Transverse colon (tissue), 4 donors: ENCODE results near the gene AFAP1L2. TPM values are rescaled to one million over a fixed set of nuclear protein-coding genes. Genes with fewer than 3 reads are reported as not detected.

Experiments used
- DNase-seq: peaks from one replicate; pipeline ENCODE4 v3.0.0-alpha.2; 2019
- H3K27ac ChIP-seq, 4 donors: fragments of 200-600 bp; sonication (generic); 2 replicates each; pipeline ENCODE4 v1.5.1; 2016 to 2018; ENCODE audit warnings: inconsistent platforms in 4 of 4
- H3K27me3 ChIP-seq: fragments of 200-600 bp; sonication (generic); 2 replicates; pipeline ENCODE4 v1.5.1; 2017; ENCODE audit warnings: inconsistent platforms
- H3K36me3 ChIP-seq, 4 donors: fragments of 200-600 bp; sonication (generic); 2 replicates each; pipeline ENCODE4 v1.5.1; 2017 to 2019; ENCODE audit warnings: inconsistent platforms in 4 of 4
- H3K4me1 ChIP-seq, 4 donors: fragments of 200-600 bp; sonication (generic); 2 replicates each; pipeline ENCODE4 v1.5.1; 2017 to 2020; ENCODE audit warnings: inconsistent platforms in 4 of 4
- H3K4me3 ChIP-seq, 4 donors: fragments of 200-600 bp; sonication (generic); 1 replicate in 1 of 4; 2 replicates in 3 of 4; pipeline versions ENCODE4 v1.5.1 to v1.6.1; 2017 to 2019; ENCODE audit warnings: inconsistent platforms in 4 of 4
- H3K9me3 ChIP-seq, 2 donors: fragments of 200-600 bp; sonication (generic); 2 replicates each; pipeline ENCODE4 v1.5.1; 2017 to 2019; ENCODE audit warnings: inconsistent platforms in 2 of 2
- CTCF ChIP-seq, 5 experiments: fragments of 200-600 bp in 3 of 5; fragments of 450-650 bp in 2 of 5; sonication (generic) in 3 of 5; IDR thresholded peaks; 1 replicate in 2 of 5; 2 replicates in 3 of 5; pipeline ENCODE4 v1.5.1; 2016 to 2017; ENCODE audit warnings: antibody characterized with exemption in 5 of 5, inconsistent platforms in 3 of 5, mild to moderate bottlenecking in 2 of 5, moderate library complexity in 1 of 5
- EP300 ChIP-seq: sonication (generic); formaldehyde crosslinking; IDR thresholded peaks from one replicate; pipeline ENCODE4 v1.6.1; 2017; ENCODE audit warnings: antibody characterized with exemption, low read depth
- POLR2A ChIP-seq: fragments of 450-650 bp; IDR thresholded peaks from one replicate; pipeline ENCODE4 v1.6.1; 2016; ENCODE audit warnings: antibody characterized with exemption, mild to moderate bottlenecking, moderate library complexity
- POLR2AphosphoS5 ChIP-seq, 3 donors: sonication (generic); formaldehyde crosslinking; IDR thresholded peaks; one replicate each; pipeline ENCODE4 v1.6.1; 2016; ENCODE audit warnings: antibody characterized with exemption in 3 of 3
- whole genome bisulfite sequencing, 2 donors: methylation state at CpG; one replicate each; pipeline ENCODE4 v1.1.5; 2018; ENCODE audit warnings: low coverage in 1 of 2; 5-methylcytosine and 5-hydroxymethylcytosine counted together
- in situ Hi-C, 4 donors: fragments of 200-750 bp; cut with MboI; loops; one replicate each; pipeline versions ENCODE4 v1.15.0 to v1.15.1; 2017; ENCODE audit warnings: low sequenced_read_pairs in 3 of 4, low pct_ligation_motif_present in 1 of 4, low pct_unique_long_range_greater_than_20kb in 1 of 4
- intact Hi-C: fragments of 100-400 bp; cut with DNase I; formaldehyde crosslinking; loops from one replicate; pipeline ENCODE4 v1.15.1; 2023; ENCODE audit warnings: low total_unique reads
- total RNA-seq, 4 donors: library from RNA; depleted of rRNA; stranded (reverse); fragments of >200 nt; gene quantifications; one replicate each; pipeline ENCODE4 v1.1.0, GENCODE V29; 2016

The AFAP1L2 gene
- total RNA-seq, 4 donors from 2014 or later: 12.2 to 42.6 (median 13.2) TPM

GRCh38 chr10:114406455-114406854 lies 2.2 kb upstream of the AFAP1L2 start:
- 90% methylated on average over 1 of the region's 1 CpG; no CpG with 5 or more reads in 1 of the 2 donors for WGBS, 2 donors
- Histone ChIP-seq H3K4me1 (peaks cover 5 to 24% (median 16%) of the 10 kb centered on the region in 4 donors), H3K36me3 (no peaks in the 10 kb centered on the region), H3K4me3 (no peak overlapping the region), H3K27ac (no peak overlapping the region), H3K27me3 (peaks cover 25% of the 10 kb centered on the region), H3K9me3 (no peaks in the 10 kb centered on the region)
- intact Hi-C loops (no loop called here), in situ Hi-C loops (no loop called here)
- DNase-seq: no peak
- no peak for TF ChIP-seq POLR2AphosphoS5 (IDR thresholded peaks at IDR 0.05)

DNA sequence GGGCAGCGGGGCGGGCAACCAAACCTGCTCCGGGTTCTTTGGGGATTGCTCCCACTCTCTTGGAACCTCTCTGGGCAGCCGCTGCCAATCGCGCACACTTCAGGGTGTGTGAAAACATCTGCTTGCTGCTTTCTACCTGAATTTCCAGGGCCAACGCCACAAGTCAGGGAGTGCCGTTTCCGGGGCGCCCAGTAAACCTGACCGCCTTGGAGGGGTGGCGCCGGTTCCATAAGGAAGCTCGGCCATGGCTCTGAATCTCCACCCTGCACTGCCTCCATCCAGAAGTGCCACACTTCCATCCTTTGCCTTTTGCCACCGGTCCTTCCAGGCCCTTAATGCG lies 679 bp upstream of the AFAP1L2 start:
- Histone ChIP-seq H3K27ac (peak overlapping the region; percentile 66 to 80 (median 75)), H3K4me3 (peak overlapping the region in 3 of 4 donors; percentile 49 to 51 (median 50)), H3K27me3 (peaks cover 25% of the 10 kb centered on the region), H3K4me1 (peaks cover 9 to 28% (median 19%) of the 10 kb centered on the region in 4 donors), H3K36me3 (no peaks in the 10 kb centered on the region), H3K9me3 (no peaks in the 10 kb centered on the region)
- 36% methylated on average over 16 of the region's 16 CpGs; no CpG with 5 or more reads in 1 of the 2 donors for WGBS, 2 donors
- TF ChIP-seq CTCF (IDR thresholded peaks at IDR 0.05) (no peak), POLR2A (peak; percentile 42), POLR2AphosphoS5 (IDR thresholded peaks at IDR 0.05) (peak in 2 of 3 donors; percentile 23 to 28), EP300 (no peak)
- in situ Hi-C loops (no loop called here), intact Hi-C loops (no loop called here)
- DNase-seq: peak; percentile 70

GRCh38 chr10:114403541-114404161 lies 651 bp downstream of the AFAP1L2 start:
- peaks cover 25% of the 10 kb centered on the region for H3K27me3 ChIP-seq
- H3K4me3 ChIP-seq: peak overlapping the region; percentile 20 to 51 (median 50)
- TF ChIP-seq POLR2AphosphoS5 (IDR thresholded peaks at IDR 0.05) (no peak), CTCF (IDR thresholded peaks at IDR 0.05) (peak in 1 of 5 experiments; percentile 18), POLR2A (no peak)
- WGBS, 2 donors: 0 to 4% methylated on average over 2 to 30 of the region's 44 CpGs
- H3K4me1 ChIP-seq: peaks cover 9 to 32% (median 21%) of the 10 kb centered on the region in 4 donors
- peak overlapping the region; percentile 66 to 80 (median 75) for H3K27ac ChIP-seq
- intact Hi-C loops: loop anchor here (5.0 kb wide), 1 partner anchor 1299 kb away; no protein-coding TSS in a partner anchor
- no peaks in the 10 kb centered on the region for H3K9me3 ChIP-seq
- no peaks in the 10 kb centered on the region for H3K36me3 ChIP-seq
- in situ Hi-C loops: no loop called here
- DNase-seq: peak; percentile 24

GRCh38 chr10:114402871-114403540 lies 1.3 kb downstream of the AFAP1L2 start:
- in situ Hi-C loops: no loop called here
- no peak for DNase-seq
- H3K4me3 ChIP-seq: peak overlapping the region; percentile 20 to 51 (median 50)
- H3K27ac ChIP-seq: peak overlapping the region; percentile 66 to 80 (median 75)
- TF ChIP-seq EP300 (no peak), POLR2AphosphoS5 (IDR thresholded peaks at IDR 0.05) (no peak), CTCF (IDR thresholded peaks at IDR 0.05) (no peak)
- H3K4me1 ChIP-seq: peaks cover 9 to 39% (median 21%) of the 10 kb centered on the region in 4 donors
- no peaks in the 10 kb centered on the region for H3K36me3 ChIP-seq
- WGBS, 2 donors: 4 to 37% methylated on average over 6 to 17 of the region's 17 CpGs
- intact Hi-C loops: loop anchor here (5.0 kb wide), 1 partner anchor 1299 kb away; no protein-coding TSS in a partner anchor
- H3K27me3 ChIP-seq: peaks cover 25% of the 10 kb centered on the region
- no peaks in the 10 kb centered on the region for H3K9me3 ChIP-seq
